HepG2 (cell line): ENCODE data around the gene SNAP47. TPM values are rescaled to one million over a fixed set of nuclear protein-coding genes. Genes with fewer than 3 reads are reported as not detected.

Source experiments
- ATAC-seq: fragments of 200-7000 bp; cut with Tn5 transposase; 3 replicates; pipeline ENCODE4 v1.9.1; 2020; ENCODE audit warnings: mild to moderate bottlenecking, moderate library complexity
- BruUV-seq: library from RNA; stranded (reverse); fragments of 400-500 nt; replicated peaks from 2 replicates; lab custom pipeline; 2021; lab: Mats Ljungman, UMichigan
- CTCF ChIA-PET: fragments of 300-600 bp; formaldehyde crosslinking; extraction: SDS; loops from one replicate; lab custom pipeline; 2021; ENCODE audit warnings: low total read pairs, inconsistent platforms, low intra/inter-chr PET ratio; lab: Yijun Ruan, JAX
- POLR2A ChIA-PET: fragments of 350-600 bp; sonication (Branson Sonifier 250); formaldehyde crosslinking; loops from one replicate; lab custom pipeline; 2020; ENCODE audit warnings: antibody characterized with exemption, inconsistent platforms; lab: Yijun Ruan, JAX
- DNase-seq: peaks from one replicate; pipeline ENCODE4 v3.0.0-alpha.2; 2015; ENCODE audit warnings: low spot score
- FAIRE-seq: peaks from 3 replicates; lab custom pipeline; 2011; peaks lifted over from hg19 to GRCh38; lab: Jason Lieb, UNC
- H2AFZ ChIP-seq: one replicate; pipeline ENCODE4 v1.6.1; 2011; ENCODE audit warnings: low read length, inconsistent platforms
- H3K27ac ChIP-seq: fragments of 300-600 bp; 3 replicates; pipeline ENCODE4 v1.8.0; 2011; ENCODE audit warnings: mixed run types, mild to moderate bottlenecking, mixed read lengths, low read length, inconsistent platforms; ENCODE audit not compliant: insufficient read depth; ENCODE audit errors: extremely low read length
- H3K27me3 ChIP-seq, 2 experiments: fragments of 200-600 bp in 1 of 2; 2 replicates in 1 of 2; 3 replicates in 1 of 2; pipeline versions ENCODE4 v1.6.0 to v1.8.0; 2011; ENCODE audit warnings: low read length in 2 of 2, mild to moderate bottlenecking in 2 of 2, moderate library complexity in 2 of 2, inconsistent platforms in 1 of 2; ENCODE audit not compliant: insufficient read depth in 2 of 2, control insufficient read depth in 1 of 2
- H3K36me3 ChIP-seq, 2 experiments: fragments of 200-600 bp in 1 of 2; replicated peaks in 1 of 2; 2 replicates in 1 of 2; 3 replicates in 1 of 2; pipeline versions ENCODE4 v1.5.1 to v1.8.0; 2011; ENCODE audit warnings: low read length in 2 of 2, inconsistent platforms in 1 of 2; ENCODE audit not compliant: insufficient read depth in 2 of 2, control insufficient read depth in 1 of 2
- H3K4me1 ChIP-seq: 2 replicates; pipeline ENCODE4 v1.5.1; 2012; ENCODE audit warnings: low read length, inconsistent platforms; ENCODE audit not compliant: insufficient read depth
- H3K4me2 ChIP-seq: 2 replicates; pipeline ENCODE4 v1.6.0; 2011; ENCODE audit warnings: low read depth, low read length, inconsistent platforms
- H3K4me3 ChIP-seq, 3 experiments: fragments of 200-600 bp in 1 of 3; sonication (generic), shearing (Covaris generic) in 1 of 3; replicated peaks in 1 of 3; 2 replicates each; pipeline ENCODE4 v1.5.1; 2011 to 2016; ENCODE audit warnings: low read length in 3 of 3, inconsistent platforms in 2 of 3, low read depth in 2 of 3, mild to moderate bottlenecking in 2 of 3, control low read depth in 1 of 3, mixed read lengths in 1 of 3; ENCODE audit not compliant: insufficient read depth in 1 of 3
- H3K79me2 ChIP-seq: one replicate; pipeline ENCODE4 v1.6.1; 2011; ENCODE audit warnings: low read length, inconsistent platforms; ENCODE audit not compliant: insufficient read depth
- H3K9ac ChIP-seq: 2 replicates; pipeline ENCODE4 v1.6.0; 2011; ENCODE audit warnings: mild to moderate bottlenecking, low read depth, low read length, inconsistent platforms; ENCODE audit not compliant: insufficient read depth
- H3K9me3 ChIP-seq: 2 replicates; pipeline ENCODE4 v1.5.1; 2012; ENCODE audit warnings: mild to moderate bottlenecking, low read length
- H4K20me1 ChIP-seq: 2 replicates; pipeline ENCODE4 v1.6.0; 2011; ENCODE audit warnings: inconsistent platforms, mild to moderate bottlenecking, low read length, moderate library complexity; ENCODE audit not compliant: insufficient read depth
- GLI4 ChIP-seq: sonication (generic); formaldehyde crosslinking; IDR thresholded peaks from 2 replicates; pipeline ENCODE4 v1.5.1; 2020; ENCODE audit warnings: missing genetic modification reagents, mild to moderate bottlenecking, moderate library complexity, borderline replicate concordance
- ZBTB1 ChIP-seq: sonication (generic); formaldehyde crosslinking; IDR thresholded peaks from 2 replicates; pipeline ENCODE4 v1.4.0; 2020; ENCODE audit warnings: missing genetic modification reagents, borderline replicate concordance
- ZNF274 ChIP-seq: sonication (generic); formaldehyde crosslinking; IDR thresholded peaks from 2 replicates; pipeline ENCODE4 v1.5.1; 2020; ENCODE audit warnings: mild to moderate bottlenecking, missing genetic modification reagents
- ZNF564 ChIP-seq: sonication (generic); formaldehyde crosslinking; IDR thresholded peaks from 2 replicates; pipeline ENCODE4 v1.8.1; 2023; ENCODE audit warnings: mild to moderate bottlenecking, missing genetic modification reagents
- WGBS: methylation state at CpG from one replicate; pipeline ENCODE4 v1.1.6; 2017; ENCODE audit warnings: low lambda C conversion rate; 5-methylcytosine and 5-hydroxymethylcytosine counted together
- in situ Hi-C: cut with HindIII; loops from 2 replicates; pipeline ENCODE4 v1.10.0; 2017; ENCODE audit warnings: low pct_unique_long_range_greater_than_20kb; ENCODE audit not compliant: extremely low pct_ligation_motif_present
- intact Hi-C: fragments of 100-400 bp; cut with micrococcal nuclease; formaldehyde crosslinking; loops from one replicate; pipeline ENCODE4 v1.10.0; 2022; ENCODE audit not compliant: unreplicated experiment
- polyA plus RNA-seq, 8 experiments: library from polyadenylated mRNA; depleted of rRNA in 3 of 8; stranded (reverse) in 7 of 8; unstranded in 1 of 8; fragments of >200 nt; fragmentation: Illumina TruSeq in 4 of 8; extraction: Trizol in 4 of 8; gene quantifications; 2 replicates each; pipeline versions ENCODE4 v1.2.1 to v1.2.3, GENCODE V29; 2011 to 2016; ENCODE audit warnings: low read depth in 4 of 8, missing spikeins in 1 of 8, mixed read lengths in 1 of 8; ENCODE audit not compliant: insufficient read depth in 1 of 8
- total RNA-seq, 5 experiments: library from RNA; depleted of rRNA; stranded (reverse); fragments of >200 nt; fragmentation: Illumina TruSeq; extraction: Trizol; gene quantifications; 2 replicates each; pipeline ENCODE4 v1.2.3, GENCODE V29; 2016; ENCODE audit warnings: low read depth in 1 of 5

Gene SNAP47
- total and polyA plus RNA-seq, 2 of the 13 experiments (the other 11 are each of a cell fraction or from before 2014, with no cell fraction given): 13.6 to 25.1 TPM

- no peaks in the 10 kb centered on the region for H3K27me3 ChIP-seq
- H3K9me3 ChIP-seq: no peaks in the 10 kb centered on the region
- FAIRE-seq (no peak), ATAC-seq (no peak), DNase-seq (no peak)
- in situ Hi-C loops (loop anchor here (5.0 kb wide), 1 partner anchor 188 kb away; the partner anchor contains the start of gene WNT9A), intact Hi-C loops (no loop called here)
- H3K79me2 ChIP-seq: no peaks in the 10 kb centered on the region
- no TSS peak for BruUV-seq
- no peaks in the 10 kb centered on the region for H3K4me1 ChIP-seq
- TF ChIP-seq ZNF564 (CRISPR knock-in tag) (peak; percentile 86; the same call in 1 of the 2 replicates), ZBTB1 (CRISPR knock-in tag) (no peak), GLI4 (CRISPR knock-in tag) (no peak)
- no peak overlapping the region for H3K9ac ChIP-seq
- CTCF ChIA-PET: no interaction called here
- H3K4me3 ChIP-seq: no peak overlapping the region
- POLR2A ChIA-PET: no interaction called here
- 95% methylated on average over 13 of the region's 15 CpGs for WGBS
- H3K36me3 ChIP-seq: peaks cover 15 to 64% of the 10 kb centered on the region in 2 experiments; a peak in 4 of 5 replicates
- H3K4me2 ChIP-seq: no peak overlapping the region
- H2AFZ ChIP-seq: no peak overlapping the region
- H3K27ac ChIP-seq: no peak overlapping the region
- no peaks in the 10 kb centered on the region; the same call in 1 of the 2 replicates for H4K20me1 ChIP-seq
Measured at GRCh38 chr1:227759341-227760300, 24.4 kb downstream of the SNAP47 start.

- no peak for ATAC-seq
- TF ChIP-seq ZNF274 (CRISPR knock-in tag): no peak
- TF ChIP-seq, all 625 proteins: peak for 0
- Histone ChIP-seq H3K9ac (no peak overlapping the region), H3K4me1 (no peaks in the 10 kb centered on the region), H3K4me2 (no peak overlapping the region), H3K9me3 (no peaks in the 10 kb centered on the region), H4K20me1 (no peaks in the 10 kb centered on the region; the same call in 1 of the 2 replicates), H3K27me3 (no peaks in the 10 kb centered on the region), H2AFZ (no peak overlapping the region), H3K36me3 (peaks cover 17 to 64% of the 10 kb centered on the region in 2 experiments; a peak in 4 of 5 replicates), H3K27ac (no peak overlapping the region), H3K79me2 (no peaks in the 10 kb centered on the region), H3K4me3 (no peak overlapping the region)
- WGBS: 99% methylated on average over 6 of the region's 9 CpGs
- FAIRE-seq (no peak), DNase-seq (no peak)
- CTCF ChIA-PET: no interaction called here
- no TSS peak for BruUV-seq
- intact Hi-C loops (no loop called here), in situ Hi-C loops (loop anchor here (5.0 kb wide), 1 partner anchor 187 kb away; the partner anchor contains the start of gene WNT9A)
- POLR2A ChIA-PET: no interaction called here
Measured at GRCh38 chr1:227760377-227760776, 25.1 kb downstream of the SNAP47 start.
